Endothelial cell of umbilical vein (primary cell): Measurements from ENCODE around the gene COL28A1. TPM values are rescaled to one million over a fixed set of nuclear protein-coding genes. Genes with fewer than 3 reads are reported as not detected.
A peak's percentile ranks its signal among the peaks of the same experiment; 100 is the strongest.

Experiments used
- BruUV-seq: library from RNA; stranded (reverse); fragments of 400-500 nt; replicated peaks from 2 replicates; lab custom pipeline; 2021; lab: Mats Ljungman, UMichigan
- CTCF ChIA-PET: fragments of 300-600, 350-600 bp; sonication (Branson Sonifier 250); formaldehyde crosslinking; loops from one replicate; lab custom pipeline; 2021; ENCODE audit warnings: antibody characterized with exemption, inconsistent platforms; lab: Charles Lee
- POLR2A ChIA-PET: fragments of 300-600, 350-600 bp; sonication (Branson Sonifier 250); formaldehyde crosslinking; loops from one replicate; lab custom pipeline; 2021; ENCODE audit warnings: antibody characterized with exemption, inconsistent platforms; lab: Charles Lee
- DNase-seq: peaks from one replicate; pipeline ENCODE4 v3.0.0-alpha.2; 2011; ENCODE audit warnings: low read depth, low spot score
- FAIRE-seq: peaks from 2 replicates; lab custom pipeline; 2011; peaks lifted over from hg19 to GRCh38; lab: Jason Lieb, UNC
- H2AFZ ChIP-seq: 2 replicates; pipeline ENCODE4 v1.6.0; 2012; ENCODE audit warnings: low read depth, low read length, control low read depth, inconsistent platforms
- H3K27ac ChIP-seq: 2 replicates; pipeline ENCODE4 v1.5.1; 2011; ENCODE audit warnings: low read depth, mild to moderate bottlenecking, control low read depth, low read length, moderate library complexity; ENCODE audit not compliant: insufficient read depth
- H3K27me3 ChIP-seq, 2 experiments: 2 replicates each; pipeline versions ENCODE4 v1.6.0 to v1.6.1; 2011; ENCODE audit warnings: low read length in 2 of 2, mixed read lengths in 1 of 2; ENCODE audit not compliant: control insufficient read depth in 2 of 2, insufficient read depth in 2 of 2
- H3K36me3 ChIP-seq, 2 experiments: 2 replicates in 1 of 2; 3 replicates in 1 of 2; pipeline ENCODE4 v1.5.1; 2011; ENCODE audit warnings: low read length in 2 of 2, mild to moderate bottlenecking in 1 of 2, moderate library complexity in 1 of 2; ENCODE audit not compliant: control insufficient read depth in 2 of 2, insufficient read depth in 2 of 2; ENCODE audit errors: extremely low read depth in 1 of 2
- H3K4me1 ChIP-seq: 3 replicates; pipeline ENCODE4 v1.5.1; 2011; ENCODE audit warnings: mild to moderate bottlenecking, low read length; ENCODE audit not compliant: control insufficient read depth, insufficient read depth; ENCODE audit errors: extremely low read depth
- H3K4me2 ChIP-seq: 2 replicates; pipeline ENCODE4 v1.6.1; 2011; ENCODE audit warnings: low read length, control low read depth, mixed read lengths; ENCODE audit not compliant: insufficient read depth
- H3K4me3 ChIP-seq, 3 experiments: fragments of 200-600 bp in 1 of 3; sonication (generic), shearing (Covaris generic) in 1 of 3; replicated peaks in 1 of 3; 2 replicates each; pipeline ENCODE4 v1.5.1; 2011 to 2016; ENCODE audit warnings: control low read depth in 3 of 3, low read length in 3 of 3, mild to moderate bottlenecking in 2 of 3, inconsistent platforms in 1 of 3, low read depth in 1 of 3, moderate library complexity in 1 of 3; ENCODE audit not compliant: insufficient read depth in 1 of 3
- H3K79me2 ChIP-seq: 2 replicates; pipeline ENCODE4 v1.6.0; 2012; ENCODE audit warnings: low read length, inconsistent platforms; ENCODE audit not compliant: control insufficient read depth, insufficient read depth
- H3K9ac ChIP-seq: replicated peaks from 2 replicates; pipeline ENCODE3; 2011; ENCODE audit warnings: low read length, control low read depth; ENCODE audit not compliant: insufficient read depth; ENCODE audit errors: extremely low read depth
- H3K9me1 ChIP-seq: replicated peaks from 3 replicates; pipeline ENCODE4 v1.6.0; 2011; ENCODE audit warnings: mild to moderate bottlenecking, low read length; ENCODE audit not compliant: control insufficient read depth, insufficient read depth; ENCODE audit errors: extremely low read depth
- H3K9me3 ChIP-seq: replicated peaks from 2 replicates; pipeline ENCODE4 v1.5.1; 2012; ENCODE audit warnings: low read length, inconsistent platforms; ENCODE audit not compliant: control insufficient read depth, insufficient read depth
- H4K20me1 ChIP-seq: replicated peaks from 2 replicates; pipeline ENCODE3; 2011; ENCODE audit warnings: mild to moderate bottlenecking, low read length; ENCODE audit not compliant: control insufficient read depth, insufficient read depth; ENCODE audit errors: extremely low read depth
- EZH2 ChIP-seq: IDR thresholded peaks from 2 replicates; pipeline ENCODE4 v1.6.1; 2012; ENCODE audit warnings: borderline replicate concordance, low read depth, mild to moderate bottlenecking, moderate library complexity, low read length, inconsistent platforms; ENCODE audit not compliant: severe bottlenecking
- FOS ChIP-seq: IDR thresholded peaks from 2 replicates; pipeline ENCODE4 v1.6.1; 2011; ENCODE audit warnings: mild to moderate bottlenecking, low read length, moderate library complexity, borderline replicate concordance; ENCODE audit not compliant: insufficient read depth
- GATA2 ChIP-seq: IDR thresholded peaks from 2 replicates; pipeline ENCODE4 v1.7.0; 2011; ENCODE audit warnings: low read depth, mild to moderate bottlenecking, moderate library complexity, mixed read lengths, low read length; ENCODE audit not compliant: insufficient read length, insufficient read depth
- JUN ChIP-seq: IDR thresholded peaks from 2 replicates; pipeline ENCODE4 v1.6.1; 2011; ENCODE audit warnings: borderline replicate concordance, low read depth; ENCODE audit not compliant: insufficient read length, insufficient read depth
- MYC ChIP-seq: IDR thresholded peaks from one replicate; pipeline ENCODE4 v1.6.1; 2011; ENCODE audit warnings: mild to moderate bottlenecking, low read depth, low read length
- POLR2AphosphoS5 ChIP-seq: IDR thresholded peaks from 2 replicates; pipeline ENCODE4 v1.6.1; 2012; ENCODE audit warnings: low read depth, mild to moderate bottlenecking, control low read depth, low read length, moderate library complexity; ENCODE audit not compliant: insufficient read depth
- dilution Hi-C: fragments of 300-500 bp; cut with MboI; formaldehyde crosslinking; loops from one replicate; pipeline ENCODE4 v1.15.0; 2019; ENCODE audit warnings: low sequenced_read_pairs; ENCODE audit not compliant: extremely low pct_ligation_motif_present
- intact Hi-C: fragments of 100-400 bp; cut with micrococcal nuclease; formaldehyde crosslinking; loops from one replicate; pipeline ENCODE4 v1.10.0; 2022
- polyA plus RNA-seq, 4 experiments: library from polyadenylated mRNA; depleted of rRNA in 3 of 4; stranded (reverse) in 3 of 4; unstranded in 1 of 4; fragments of >200 nt; gene quantifications; 2 replicates each; pipeline versions ENCODE4 v1.2.1 to v1.2.3, GENCODE V29; 2011 to 2012; ENCODE audit warnings: missing spikeins in 1 of 4
- total RNA-seq: library from RNA; stranded (reverse); gene quantifications from 2 replicates; pipeline ENCODE4 v1.2.3, GENCODE V29; 2021
- TF ChIP-seq, protein P1 (sequence below): IDR thresholded peaks from 2 replicates; pipeline ENCODE4 v1.6.1; 2011; ENCODE audit not compliant: insufficient read depth, insufficient read length
- TF ChIP-seq, protein P2 (sequence below), 2 donors: IDR thresholded peaks; 1 replicate in 1 of 2; 2 replicates in 1 of 2; pipeline ENCODE4 v1.5.1; 2011; ENCODE audit warnings: low read length in 2 of 2, mild to moderate bottlenecking in 2 of 2, moderate library complexity in 2 of 2, control low read depth in 1 of 2, inconsistent platforms in 1 of 2, low read depth in 1 of 2; ENCODE audit not compliant: insufficient read depth in 1 of 2; ENCODE audit errors: extremely low read depth in 1 of 2

The COL28A1 gene
- total and polyA plus RNA-seq, 2 donors (not counting 3 experiments of a cell fraction or from before 2014, with no cell fraction given), result not detected

DNA sequence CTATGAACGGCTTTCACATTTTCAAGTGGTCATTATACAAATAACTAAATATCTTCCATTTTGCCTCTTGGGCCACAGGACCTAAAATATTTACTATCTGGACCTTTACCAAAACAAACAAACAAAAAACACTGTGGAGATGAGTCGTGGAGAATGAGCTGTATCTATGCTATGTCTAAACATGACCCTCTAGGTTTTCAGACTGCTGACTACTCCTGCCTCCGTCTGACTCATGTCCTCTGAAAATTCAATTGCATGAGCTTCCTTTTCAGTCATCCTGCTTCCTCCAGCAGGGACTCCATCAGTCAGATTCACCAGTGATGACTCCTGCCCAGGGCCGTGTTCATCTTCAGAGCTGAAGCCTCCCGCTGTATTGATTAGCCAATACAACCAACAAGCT is 96.8 kb downstream of the COL28A1 start:
- TF ChIP-seq FOS (peak; percentile 99), GATA2 (peak; percentile 13), POLR2AphosphoS5 (peak; percentile 75), JUN (peak; percentile 52), MYC (no peak), EZH2 (no peak)
- TF ChIP-seq, protein P1, sequence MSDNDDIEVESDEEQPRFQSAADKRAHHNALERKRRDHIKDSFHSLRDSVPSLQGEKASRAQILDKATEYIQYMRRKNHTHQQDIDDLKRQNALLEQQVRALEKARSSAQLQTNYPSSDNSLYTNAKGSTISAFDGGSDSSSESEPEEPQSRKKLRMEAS, result no peak
- TF ChIP-seq, protein P2, sequence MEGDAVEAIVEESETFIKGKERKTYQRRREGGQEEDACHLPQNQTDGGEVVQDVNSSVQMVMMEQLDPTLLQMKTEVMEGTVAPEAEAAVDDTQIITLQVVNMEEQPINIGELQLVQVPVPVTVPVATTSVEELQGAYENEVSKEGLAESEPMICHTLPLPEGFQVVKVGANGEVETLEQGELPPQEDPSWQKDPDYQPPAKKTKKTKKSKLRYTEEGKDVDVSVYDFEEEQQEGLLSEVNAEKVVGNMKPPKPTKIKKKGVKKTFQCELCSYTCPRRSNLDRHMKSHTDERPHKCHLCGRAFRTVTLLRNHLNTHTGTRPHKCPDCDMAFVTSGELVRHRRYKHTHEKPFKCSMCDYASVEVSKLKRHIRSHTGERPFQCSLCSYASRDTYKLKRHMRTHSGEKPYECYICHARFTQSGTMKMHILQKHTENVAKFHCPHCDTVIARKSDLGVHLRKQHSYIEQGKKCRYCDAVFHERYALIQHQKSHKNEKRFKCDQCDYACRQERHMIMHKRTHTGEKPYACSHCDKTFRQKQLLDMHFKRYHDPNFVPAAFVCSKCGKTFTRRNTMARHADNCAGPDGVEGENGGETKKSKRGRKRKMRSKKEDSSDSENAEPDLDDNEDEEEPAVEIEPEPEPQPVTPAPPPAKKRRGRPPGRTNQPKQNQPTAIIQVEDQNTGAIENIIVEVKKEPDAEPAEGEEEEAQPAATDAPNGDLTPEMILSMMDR (IDR thresholded peaks at IDR 0.05; ENCODE audit: extremely low read depth in 1 of 2, insufficient read depth in 1 of 2, low read depth in 1 of 2, low read length in 2 of 2), result no peak
- Histone ChIP-seq H4K20me1 (no peaks in the 10 kb centered on the region), H3K9ac (no peak overlapping the region), H3K4me1 (peaks cover 20% of the 10 kb centered on the region), H3K27ac (peak overlapping the region; percentile 35), H3K9me1 (no peaks in the 10 kb centered on the region), H3K79me2 (no peaks in the 10 kb centered on the region), H3K4me2 (peak overlapping the region; percentile 52), H3K36me3 (no peaks in the 10 kb centered on the region), H2AFZ (peak overlapping the region; percentile 56), H3K27me3 (no peaks in the 10 kb centered on the region), H3K4me3 (no peak overlapping the region), H3K9me3 (no peaks in the 10 kb centered on the region)
- CTCF ChIA-PET, result interaction anchor here (0.7 to 2.4 kb wide), 8 partner anchors 10 to 858 kb away, joined by 3 to 21 read pairs (median 4); no protein-coding TSS in a partner anchor
- BruUV-seq, result no TSS peak
- intact Hi-C loops, result loop anchor here (2.0 to 5.0 kb wide), 3 partner anchors 257 to 773 kb away; partner anchors contain the start of gene C1GALT1
- peak; percentile 98 for FAIRE-seq
- DNase-seq, result peak; percentile 78
- POLR2A ChIA-PET, result interaction anchor here (0.6 to 1.3 kb wide), 2 partner anchors 8 to 822 kb away, joined by 3 to 5 read pairs; no protein-coding TSS in a partner anchor
- dilution Hi-C loops, result no loop called here
